H1 (cell line): Measurements from ENCODE around the gene USH2A. TPM values are rescaled to one million over a fixed set of nuclear protein-coding genes. Genes with fewer than 3 reads are reported as not detected.

Source experiments
- CTCF ChIA-PET: fragments of 300-600 bp; sonication (Branson Sonifier 250); formaldehyde crosslinking; loops from one replicate; lab custom pipeline; 2021; ENCODE audit not compliant: partially characterized antibody; lab: Charles Lee
- POLR2A ChIA-PET: fragments of 300-600 bp; sonication (Branson Sonifier 250); formaldehyde crosslinking; loops from one replicate; lab custom pipeline; 2021; ENCODE audit warnings: inconsistent platforms; ENCODE audit not compliant: partially characterized antibody; lab: Charles Lee
- DNase-seq, 2 experiments: peaks; one replicate each; pipeline versions ENCODE4 v3.0.0 to v3.0.0-alpha.2; 2010 to 2022; ENCODE audit warnings: low spot score in 2 of 2, low read depth in 1 of 2, mixed read lengths in 1 of 2
- FAIRE-seq: peaks from 2 replicates; lab custom pipeline; 2011; peaks lifted over from hg19 to GRCh38; lab: Jason Lieb, UNC
- H2AFZ ChIP-seq: 2 replicates; pipeline ENCODE4 v1.8.1; 2012; ENCODE audit warnings: low read length, inconsistent platforms
- H2AK5ac ChIP-seq: 2 replicates; pipeline ENCODE4 v1.6.1; 2013; ENCODE audit warnings: low read depth, low read length
- H2BK120ac ChIP-seq: replicated peaks from 2 replicates; pipeline ENCODE3; 2013; ENCODE audit warnings: low read depth, low read length, inconsistent platforms
- H2BK12ac ChIP-seq: 2 replicates; pipeline ENCODE4 v1.6.1; 2013; ENCODE audit warnings: low read depth, low read length
- H2BK15ac ChIP-seq: 2 replicates; pipeline ENCODE4 v1.6.1; 2013; ENCODE audit warnings: low read length
- H2BK20ac ChIP-seq: 2 replicates; pipeline ENCODE4 v1.6.1; 2013; ENCODE audit warnings: low read length
- H2BK5ac ChIP-seq: 2 replicates; pipeline ENCODE4 v1.6.1; 2013; ENCODE audit warnings: low read depth, low read length
- H3K14ac ChIP-seq: 2 replicates; pipeline ENCODE4 v1.6.1; 2013; ENCODE audit warnings: inconsistent platforms; ENCODE audit not compliant: insufficient read length
- H3K18ac ChIP-seq: 2 replicates; pipeline ENCODE4 v1.6.1; 2013; ENCODE audit warnings: low read length; ENCODE audit errors: extremely low read depth
- H3K23ac ChIP-seq: 2 replicates; pipeline ENCODE4 v1.6.1; 2013; ENCODE audit warnings: inconsistent platforms; ENCODE audit not compliant: insufficient read length
- H3K23me2 ChIP-seq: 2 replicates; pipeline ENCODE4 v1.6.1; 2013; ENCODE audit warnings: low read depth, low read length
- H3K27ac ChIP-seq: 2 replicates; pipeline ENCODE4 v1.6.1; 2011; ENCODE audit warnings: low read depth, low read length, inconsistent platforms
- H3K27me3 ChIP-seq, 4 experiments: replicated peaks in 1 of 4; 1 replicate in 1 of 4; 2 replicates in 3 of 4; pipeline versions ENCODE4 v1.6.1 to v1.8.1; 2011 to 2013; ENCODE audit warnings: low read length in 3 of 4, mild to moderate bottlenecking in 3 of 4, inconsistent platforms in 2 of 4, mixed read lengths in 2 of 4, moderate library complexity in 1 of 4; ENCODE audit not compliant: control insufficient read depth in 3 of 4, insufficient read depth in 3 of 4; ENCODE audit errors: extremely low read depth in 1 of 4
- H3K36me3 ChIP-seq, 4 experiments: 2 replicates each; pipeline versions ENCODE4 v1.6.1 to v1.8.1; 2011 to 2013; ENCODE audit warnings: mild to moderate bottlenecking in 4 of 4, low read length in 3 of 4, moderate library complexity in 2 of 4, control low read depth in 1 of 4, inconsistent platforms in 1 of 4; ENCODE audit not compliant: insufficient read depth in 4 of 4, control insufficient read depth in 2 of 4
- H3K4ac ChIP-seq: replicated peaks from 2 replicates; pipeline ENCODE3; 2013; ENCODE audit warnings: low read length, low read depth, mixed read lengths, inconsistent platforms; ENCODE audit not compliant: insufficient read length
- H3K4me1 ChIP-seq, 4 experiments: replicated peaks in 1 of 4; 1 replicate in 1 of 4; 2 replicates in 3 of 4; pipeline versions ENCODE4 v1.6.1 to v1.8.1; 2011 to 2013; ENCODE audit warnings: low read length in 3 of 4, inconsistent platforms in 2 of 4, mixed read lengths in 1 of 4; ENCODE audit not compliant: insufficient read depth in 4 of 4, control insufficient read depth in 3 of 4
- H3K4me2 ChIP-seq, 2 experiments: 2 replicates each; pipeline versions ENCODE4 v1.6.1 to v1.8.1; 2011 to 2013; ENCODE audit warnings: low read depth in 2 of 2, low read length in 2 of 2, control low read depth in 1 of 2, inconsistent platforms in 1 of 2, mild to moderate bottlenecking in 1 of 2; ENCODE audit not compliant: insufficient read depth in 1 of 2
- H3K4me3 ChIP-seq, 4 experiments: fragments of 200-600, 300-600 bp in 1 of 4; sonication (generic), shearing (Covaris generic), sonication (Bioruptor Twin) in 1 of 4; 2 replicates each; pipeline versions ENCODE4 v1.5.1 to v1.8.1; 2011 to 2016; ENCODE audit warnings: low read length in 4 of 4, low read depth in 3 of 4, control low read depth in 2 of 4, inconsistent platforms in 2 of 4, mild to moderate bottlenecking in 2 of 4, mixed read lengths in 1 of 4, moderate library complexity in 1 of 4; ENCODE audit not compliant: insufficient read depth in 2 of 4; ENCODE audit errors: extremely low read depth in 1 of 4
- H3K56ac ChIP-seq: replicated peaks from 2 replicates; pipeline ENCODE3; 2013; ENCODE audit warnings: low read depth, mild to moderate bottlenecking, mixed read lengths, low read length, inconsistent platforms; ENCODE audit not compliant: insufficient read length
- H3K79me1 ChIP-seq: 2 replicates; pipeline ENCODE4 v1.6.1; 2013; ENCODE audit warnings: low read depth, low read length, control low read depth
- H3K79me2 ChIP-seq, 2 experiments: 2 replicates each; pipeline versions ENCODE4 v1.6.1 to v1.8.1; 2012 to 2013; ENCODE audit warnings: low read length in 2 of 2, mild to moderate bottlenecking in 2 of 2, inconsistent platforms in 1 of 2; ENCODE audit not compliant: insufficient read depth in 2 of 2, control insufficient read depth in 1 of 2
- H3K9ac ChIP-seq, 4 experiments: replicated peaks in 1 of 4; 1 replicate in 1 of 4; 2 replicates in 3 of 4; pipeline versions ENCODE4 v1.6.1 to v1.8.1; 2011 to 2013; ENCODE audit warnings: low read depth in 3 of 4, low read length in 3 of 4, control low read depth in 2 of 4, mild to moderate bottlenecking in 2 of 4, moderate library complexity in 2 of 4, inconsistent platforms in 1 of 4; ENCODE audit errors: extremely low read depth in 1 of 4
- H3K9me3 ChIP-seq, 2 experiments: 2 replicates each; pipeline versions ENCODE4 v1.6.1 to v1.8.1; 2012 to 2013; ENCODE audit warnings: mild to moderate bottlenecking in 2 of 2, moderate library complexity in 2 of 2, control low read depth in 1 of 2, inconsistent platforms in 1 of 2, low read depth in 1 of 2, low read length in 1 of 2, mixed read lengths in 1 of 2; ENCODE audit not compliant: insufficient read depth in 2 of 2
- H4K20me1 ChIP-seq, 2 experiments: replicated peaks in 1 of 2; 2 replicates each; pipeline versions ENCODE3 to v1.8.1; 2011 to 2013; ENCODE audit warnings: inconsistent platforms in 2 of 2, low read length in 2 of 2, mild to moderate bottlenecking in 1 of 2; ENCODE audit not compliant: insufficient read depth in 2 of 2, control insufficient read depth in 1 of 2
- H4K5ac ChIP-seq: 2 replicates; pipeline ENCODE4 v1.6.1; 2013; ENCODE audit warnings: low read length, low read depth, mixed read lengths, inconsistent platforms; ENCODE audit not compliant: insufficient read length
- H4K8ac ChIP-seq: 2 replicates; pipeline ENCODE4 v1.8.0; 2013; ENCODE audit warnings: mild to moderate bottlenecking, moderate library complexity, low read length, inconsistent platforms; ENCODE audit not compliant: insufficient read depth; ENCODE audit errors: extremely low read depth
- H4K91ac ChIP-seq: replicated peaks from 2 replicates; pipeline ENCODE3; 2013; ENCODE audit warnings: low read length, mixed read lengths, inconsistent platforms; ENCODE audit not compliant: insufficient read length
- HDAC6 ChIP-seq: IDR thresholded peaks from one replicate; pipeline ENCODE4 v1.7.1; 2012; ENCODE audit warnings: low read depth, mild to moderate bottlenecking, inconsistent platforms, low read length, moderate library complexity
- POLR2AphosphoS5 ChIP-seq: IDR thresholded peaks from 2 replicates; pipeline ENCODE4 v1.6.1; 2011; ENCODE audit warnings: low read depth, low read length
- SP1 ChIP-seq: IDR thresholded peaks from 2 replicates; pipeline ENCODE4 v1.6.1; 2011; ENCODE audit warnings: low read depth, low read length
- TCF12 ChIP-seq: IDR thresholded peaks from 2 replicates; pipeline ENCODE4 v1.6.1; 2011; ENCODE audit warnings: low read depth, mild to moderate bottlenecking, low read length
- WGBS, 2 experiments: shearing (Covaris generic) in 1 of 2; methylation state at CpG; one replicate each; pipeline versions ENCODE4 v1.1.6 to v1.1.7; 2013 to 2015; ENCODE audit warnings: low lambda C conversion rate in 2 of 2, mixed read lengths in 2 of 2, inconsistent platforms in 1 of 2, low coverage in 1 of 2, missing lambda C conversion rate in 1 of 2; ENCODE audit not compliant: insufficient replicate concordance in 2 of 2, insufficient coverage in 1 of 2, insufficient read length in 1 of 2; ENCODE audit errors: extremely low coverage in 1 of 2, missing lambda C conversion rate in 1 of 2; 5-methylcytosine and 5-hydroxymethylcytosine counted together
- polyA plus RNA-seq, 7 experiments: library from polyadenylated mRNA; depleted of rRNA in 3 of 7; stranded (reverse) in 5 of 7; unstranded in 2 of 7; fragments of >200 nt in 5 of 7; fragments of 200-250 nt in 2 of 7; gene quantifications; 1 replicate in 5 of 7; 2 replicates in 1 of 7; 4 replicates in 1 of 7; pipeline versions ENCODE4 v1.2.1 to v1.2.3, GENCODE V29; 2011 to 2013; ENCODE audit warnings: missing spikeins in 2 of 7, mixed read lengths in 2 of 7
- total RNA-seq: library from RNA; stranded (reverse); fragmentation: NEBNext Ultra II Directional; extraction: Animal tissue kit (Norgen Biotek cat#: 25700); gene quantifications from 2 replicates; pipeline ENCODE4 v1.2.1, GENCODE V29; 2021
- TF ChIP-seq, protein P1 (sequence below): IDR thresholded peaks from 2 replicates; pipeline ENCODE4 v1.6.1; 2012; ENCODE audit warnings: inconsistent platforms
- TF ChIP-seq, protein P2 (sequence below): IDR thresholded peaks from 2 replicates; pipeline ENCODE4 v1.6.1; 2012; ENCODE audit warnings: low read length, inconsistent platforms

USH2A gene
- total and polyA plus RNA-seq, 2 of the 8 experiments (the other 6 are each of a cell fraction or from before 2014, with no cell fraction given): 0.02 to 0.17 TPM

DNA sequence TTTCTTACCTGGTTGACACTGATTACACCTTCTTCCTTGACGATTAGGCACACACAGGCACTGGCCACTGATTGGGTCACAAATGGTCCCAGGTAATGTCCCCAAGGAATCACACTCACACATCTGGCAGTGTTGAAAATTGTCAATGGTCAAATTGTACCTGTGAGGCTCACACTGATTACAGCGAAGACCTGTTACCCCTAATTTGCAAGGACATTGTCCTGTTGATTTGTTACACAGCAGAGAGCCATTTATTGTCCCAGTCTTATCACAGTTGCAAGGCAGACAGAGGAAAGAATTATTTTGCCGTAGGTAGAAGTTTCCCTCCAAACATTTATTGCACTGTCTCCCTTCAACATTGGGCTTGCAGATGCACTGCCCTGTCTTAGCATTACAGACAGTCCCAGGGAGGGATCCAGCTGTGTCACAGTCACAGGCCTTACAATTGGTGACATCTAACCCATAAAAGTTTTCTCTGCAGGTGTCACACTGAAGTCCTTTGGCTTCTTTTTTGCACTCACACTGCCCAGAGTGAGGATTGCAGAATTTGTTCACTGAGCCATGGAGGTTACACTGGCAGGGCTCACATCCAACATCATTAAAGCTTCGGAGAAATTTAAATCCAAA lies 176.6 kb downstream of the USH2A start:
- Histone ChIP-seq H3K4me2 (peak overlapping the region; percentile 10 to 38; a peak in 2 of 4 replicates), H3K36me3 (no peaks in the 10 kb centered on the region), H3K4ac (no peak overlapping the region), H2AK5ac (no peak overlapping the region), H2AFZ (0 out of 2 replicates have a peak overlapping the region, but pooled peaks have one; percentile 6), H3K56ac (no peak overlapping the region), H2BK120ac (no peak overlapping the region), H3K9me3 (no peaks in the 10 kb centered on the region), H3K79me1 (no peaks in the 10 kb centered on the region), H4K20me1 (no peaks in the 10 kb centered on the region), H3K79me2 (no peaks in the 10 kb centered on the region), H4K5ac (no peak overlapping the region), H3K18ac (no peak overlapping the region), H4K8ac (no peak overlapping the region), H3K23me2 (no peaks in the 10 kb centered on the region), H3K27me3 (peaks cover 0 to 2% (median 0%) of the 10 kb centered on the region in 4 experiments; a peak in 1 of 7 replicates), H2BK12ac (no peak overlapping the region), H3K4me1 (peaks cover 0 to 8% (median 6%) of the 10 kb centered on the region in 4 experiments; a peak in 4 of 7 replicates), H3K27ac (no peak overlapping the region), H2BK5ac (no peak overlapping the region), H3K14ac (no peak overlapping the region), H2BK15ac (no peak overlapping the region), H3K23ac (no peak overlapping the region), H3K9ac (no peak overlapping the region), H2BK20ac (no peak overlapping the region), H4K91ac (no peak overlapping the region), H3K4me3 (no peak overlapping the region)
- ChIA-PET POLR2A (no interaction called here), CTCF (interaction anchor here (1.4 kb wide), 1 partner anchor 25 kb away, joined by 4 read pairs; no protein-coding TSS in a partner anchor)
- FAIRE-seq (peak; percentile 75), DNase-seq (no peak)
- TF ChIP-seq POLR2AphosphoS5 (no peak), TCF12 (no peak), SP1 (no peak), HDAC6 (no peak)
- TF ChIP-seq, protein P1, sequence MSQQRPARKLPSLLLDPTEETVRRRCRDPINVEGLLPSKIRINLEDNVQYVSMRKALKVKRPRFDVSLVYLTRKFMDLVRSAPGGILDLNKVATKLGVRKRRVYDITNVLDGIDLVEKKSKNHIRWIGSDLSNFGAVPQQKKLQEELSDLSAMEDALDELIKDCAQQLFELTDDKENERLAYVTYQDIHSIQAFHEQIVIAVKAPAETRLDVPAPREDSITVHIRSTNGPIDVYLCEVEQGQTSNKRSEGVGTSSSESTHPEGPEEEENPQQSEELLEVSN: no peak
- TF ChIP-seq, protein P2, sequence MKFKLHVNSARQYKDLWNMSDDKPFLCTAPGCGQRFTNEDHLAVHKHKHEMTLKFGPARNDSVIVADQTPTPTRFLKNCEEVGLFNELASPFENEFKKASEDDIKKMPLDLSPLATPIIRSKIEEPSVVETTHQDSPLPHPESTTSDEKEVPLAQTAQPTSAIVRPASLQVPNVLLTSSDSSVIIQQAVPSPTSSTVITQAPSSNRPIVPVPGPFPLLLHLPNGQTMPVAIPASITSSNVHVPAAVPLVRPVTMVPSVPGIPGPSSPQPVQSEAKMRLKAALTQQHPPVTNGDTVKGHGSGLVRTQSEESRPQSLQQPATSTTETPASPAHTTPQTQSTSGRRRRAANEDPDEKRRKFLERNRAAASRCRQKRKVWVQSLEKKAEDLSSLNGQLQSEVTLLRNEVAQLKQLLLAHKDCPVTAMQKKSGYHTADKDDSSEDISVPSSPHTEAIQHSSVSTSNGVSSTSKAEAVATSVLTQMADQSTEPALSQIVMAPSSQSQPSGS: no peak
- 68% methylated on average over 4 of the region's 4 CpGs; no CpG with 5 or more reads in 1 of the 2 experiments for WGBS, 2 experiments
